GM18508 (cell line): ENCODE data around the gene OGFRL1.
"Not testable (repeated sequence)": the region's sequence is repeated elsewhere in the genome, so short reads cannot be mapped to it uniquely, and the experiment has no call there.

ENCODE experiments used
- ATAC-seq: cut with Tn5 transposase; IDR thresholded peaks from one replicate; pipeline ENCODE4 v1.9.1; 2021; ENCODE audit warnings: moderate number of reproducible peaks; ENCODE audit not compliant: insufficient read depth, unreplicated experiment

Gene OGFRL1

GRCh38 chr6:71288228-71289038 lies at the start of gene OGFRL1:
TSS of gene OGFRL1 (plus strand) at chr6:71288811. CDS start at chr6:71288937, 126 bp downstream.
- ATAC-seq, result peak; percentile 75

GRCh38 chr6:71239694-71240093 lies 48.9 kb upstream of the OGFRL1 start:
- ATAC-seq, result no peak

- no peak for ATAC-seq
These were observed 43.2 kb upstream of the OGFRL1 start for GRCh38 chr6:71245265-71246049.

GRCh38 chr6:71246596-71246995 lies 42.0 kb upstream of the OGFRL1 start:
- no peak for ATAC-seq

GRCh38 chr6:71248306-71248765 lies 40.3 kb upstream of the OGFRL1 start:
- peak; percentile 57 for ATAC-seq

GRCh38 chr6:71248878-71249544 lies 39.6 kb upstream of the OGFRL1 start:
- ATAC-seq, result no peak

- no peak for ATAC-seq
These were observed 38.5 kb upstream of the OGFRL1 start for GRCh38 chr6:71250099-71250602.

- ATAC-seq, result no peak
These were observed 36.2 kb upstream of the OGFRL1 start for GRCh38 chr6:71252410-71252809.

GRCh38 chr6:71252960-71253359 lies 35.7 kb upstream of the OGFRL1 start:
- ATAC-seq, result no peak

GRCh38 chr6:71254323-71254722 lies 34.3 kb upstream of the OGFRL1 start:
- no peak for ATAC-seq

GRCh38 chr6:71258078-71258866 lies 30.3 kb upstream of the OGFRL1 start:
- ATAC-seq, result no peak

GRCh38 chr6:71259888-71260604 lies 28.6 kb upstream of the OGFRL1 start:
- no peak for ATAC-seq

- ATAC-seq, result no peak
These were observed 25.7 kb upstream of the OGFRL1 start for GRCh38 chr6:71262914-71263313.

- ATAC-seq, result not testable (repeated sequence)
These were observed 22.2 kb upstream of the OGFRL1 start for GRCh38 chr6:71266392-71266791.

- peak; percentile 81 for ATAC-seq
These were observed 19.7 kb upstream of the OGFRL1 start for GRCh38 chr6:71268735-71269437.

- no peak for ATAC-seq
These were observed 10.5 kb upstream of the OGFRL1 start for GRCh38 chr6:71277926-71278600.

GRCh38 chr6:71279321-71279720 lies 9.3 kb upstream of the OGFRL1 start:
- ATAC-seq, result no peak

- no peak for ATAC-seq
These were observed 8.9 kb upstream of the OGFRL1 start for GRCh38 chr6:71279740-71280139.
